HG03039 (cell line): Measurements from ENCODE around the gene PRKG1.
"Not testable (repeated sequence)": the region's sequence is repeated elsewhere in the genome, so short reads cannot be mapped to it uniquely, and the experiment has no call there.

Experiments used
- ATAC-seq: cut with Tn5 transposase; IDR thresholded peaks from one replicate; pipeline ENCODE4 v1.9.1; 2021; ENCODE audit warnings: mild to moderate bottlenecking, moderate library complexity; ENCODE audit not compliant: unreplicated experiment

The PRKG1 gene

GRCh38 chr10:52019656-52020055 lies 945.4 kb downstream of the PRKG1 start:
- ATAC-seq, result no peak

- ATAC-seq, result no peak
Measured at GRCh38 chr10:52020173-52020572, 945.9 kb downstream of the PRKG1 start.

GRCh38 chr10:52020702-52021101 lies 946.4 kb downstream of the PRKG1 start:
- no peak for ATAC-seq

GRCh38 chr10:52027055-52027705 lies 952.9 kb downstream of the PRKG1 start:
- no peak for ATAC-seq

GRCh38 chr10:52028523-52028858 lies 954.2 kb downstream of the PRKG1 start:
- no peak for ATAC-seq

GRCh38 chr10:52029628-52030027 lies 955.3 kb downstream of the PRKG1 start:
- no peak for ATAC-seq

GRCh38 chr10:52030051-52030790 lies 955.9 kb downstream of the PRKG1 start:
- ATAC-seq, result no peak

- ATAC-seq, result no peak
Measured at GRCh38 chr10:52030975-52031374, 956.7 kb downstream of the PRKG1 start.

GRCh38 chr10:52031771-52032170 lies 957.5 kb downstream of the PRKG1 start:
- no peak for ATAC-seq

- ATAC-seq, result no peak
Measured at GRCh38 chr10:52032681-52033629, 958.7 kb downstream of the PRKG1 start.

GRCh38 chr10:52039002-52039793 lies 964.9 kb downstream of the PRKG1 start:
- not testable (repeated sequence) for ATAC-seq

GRCh38 chr10:52040486-52040885 lies 966.2 kb downstream of the PRKG1 start:
- no peak for ATAC-seq

GRCh38 chr10:52043811-52044210 lies 969.5 kb downstream of the PRKG1 start:
- no peak for ATAC-seq

GRCh38 chr10:52048051-52048450 lies 973.8 kb downstream of the PRKG1 start:
- ATAC-seq, result no peak

GRCh38 chr10:52050429-52051047 lies 976.3 kb downstream of the PRKG1 start:
- no peak for ATAC-seq

GRCh38 chr10:52053497-52053896 lies 979.2 kb downstream of the PRKG1 start:
- ATAC-seq, result no peak

GRCh38 chr10:52056291-52056690 lies 982.0 kb downstream of the PRKG1 start:
- no peak for ATAC-seq

GRCh38 chr10:52059089-52059488 lies 984.8 kb downstream of the PRKG1 start:
- ATAC-seq, result no peak

GRCh38 chr10:52063159-52063558 lies 988.9 kb downstream of the PRKG1 start:
- no peak for ATAC-seq

GRCh38 chr10:52064084-52064845 lies 990.0 kb downstream of the PRKG1 start:
- no peak for ATAC-seq
